B cell (primary cell): Measurements from ENCODE around the gene SEMA7A. TPM values are rescaled to one million over a fixed set of nuclear protein-coding genes. Genes with fewer than 3 reads are reported as not detected.

Experiments
- ATAC-seq: fragments of 200-7000 bp; cut with Tn5 transposase; one replicate; pipeline ENCODE4 v1.10.0; 2021; ENCODE audit warnings: low read depth, mild to moderate bottlenecking, moderate number of reproducible peaks, moderate library complexity
- CTCF ChIA-PET: fragments of 350-600 bp; sonication (Branson Sonifier 250); formaldehyde crosslinking; loops from one replicate; lab custom pipeline; 2021; ENCODE audit warnings: antibody characterized with exemption, inconsistent platforms; lab: Charles Lee
- POLR2A ChIA-PET: fragments of 350-600 bp; sonication (Branson Sonifier 250); formaldehyde crosslinking; loops from one replicate; lab custom pipeline; 2021; ENCODE audit warnings: antibody characterized with exemption; lab: Charles Lee
- DNase-seq: peaks from one replicate; pipeline ENCODE4 v3.0.0; 2013
- H2AFZ ChIP-seq: 2 replicates; pipeline ENCODE4 v1.6.1; 2012; ENCODE audit warnings: mild to moderate bottlenecking, low read depth, low read length; ENCODE audit not compliant: insufficient read depth, poor library complexity, severe bottlenecking
- H3K27ac ChIP-seq, 2 donors: 1 replicate in 1 of 2; 2 replicates in 1 of 2; pipeline ENCODE4 v1.5.1; 2012 to 2013; ENCODE audit warnings: low read length in 2 of 2, mild to moderate bottlenecking in 2 of 2, moderate library complexity in 1 of 2
- H3K27me3 ChIP-seq, 4 experiments: fragments of 200-600 bp in 1 of 4; sonication (generic) in 1 of 4; replicated peaks in 1 of 4; 1 replicate in 2 of 4; 2 replicates in 2 of 4; pipeline versions ENCODE4 v1.6.1 to v1.7.0; 2013 to 2016; ENCODE audit warnings: low read length in 3 of 4, mild to moderate bottlenecking in 2 of 4, mixed read lengths in 1 of 4, moderate library complexity in 1 of 4; ENCODE audit not compliant: insufficient read depth in 4 of 4, control insufficient read depth in 3 of 4; ENCODE audit errors: control extremely low read depth in 1 of 4
- H3K36me3 ChIP-seq, 2 experiments: replicated peaks in 1 of 2; 1 replicate in 1 of 2; 2 replicates in 1 of 2; pipeline versions ENCODE4 v1.6.1 to v1.7.1; 2013; ENCODE audit warnings: low read length in 1 of 2; ENCODE audit not compliant: insufficient read depth in 2 of 2, control insufficient read depth in 1 of 2; ENCODE audit errors: control extremely low read depth in 1 of 2, extremely low read depth in 1 of 2
- H3K4me1 ChIP-seq, 2 donors: fragments of 200-600 bp in 1 of 2; sonication (generic) in 1 of 2; 1 replicate in 1 of 2; 2 replicates in 1 of 2; pipeline versions ENCODE4 v1.5.1 to v1.6.1; 2013 to 2017; ENCODE audit warnings: low read length in 2 of 2; ENCODE audit not compliant: control insufficient read depth in 2 of 2, insufficient read depth in 2 of 2
- H3K4me2 ChIP-seq: replicated peaks from 2 replicates; pipeline ENCODE3; 2012; ENCODE audit warnings: mild to moderate bottlenecking, low read depth, low read length; ENCODE audit not compliant: poor library complexity, severe bottlenecking
- H3K4me3 ChIP-seq, 5 experiments: fragments of 200-600 bp in 1 of 5; sonication (generic) in 1 of 5; 1 replicate in 3 of 5; 2 replicates in 2 of 5; pipeline versions ENCODE4 v1.5.1 to v1.7.0; 2011 to 2016; ENCODE audit warnings: low read length in 4 of 5, mild to moderate bottlenecking in 4 of 5, low read depth in 2 of 5, control low read depth in 1 of 5, moderate library complexity in 1 of 5; ENCODE audit not compliant: insufficient read depth in 1 of 5; ENCODE audit errors: control extremely low read depth in 1 of 5, extremely low read depth in 1 of 5
- H3K79me2 ChIP-seq: fragments of 200-600 bp; sonication (generic); one replicate; pipeline ENCODE4 v1.6.0; 2016; ENCODE audit warnings: low read length; ENCODE audit not compliant: control insufficient read depth, insufficient read depth
- H3K9ac ChIP-seq: fragments of 200-600 bp; sonication (generic); 2 replicates; pipeline ENCODE4 v1.6.1; 2017; ENCODE audit warnings: mild to moderate bottlenecking, low read length, moderate library complexity
- H3K9me3 ChIP-seq, 3 donors: one replicate each; pipeline versions ENCODE4 v1.6.1 to v1.7.1; 2013; ENCODE audit warnings: low read length in 2 of 3; ENCODE audit not compliant: control insufficient read depth in 2 of 3, insufficient read depth in 1 of 3; ENCODE audit errors: control extremely low read depth in 1 of 3
- H4K20me1 ChIP-seq: 2 replicates; pipeline ENCODE4 v1.6.0; 2012; ENCODE audit warnings: mild to moderate bottlenecking, low read length; ENCODE audit not compliant: insufficient read depth, control insufficient read depth, poor library complexity, severe bottlenecking
- H3K27ac Mint-ChIP-seq: one replicate; pipeline ENCODE4 v1.8.0; 2021; ENCODE audit warnings: mixed read lengths
- H3K27me3 Mint-ChIP-seq: one replicate; pipeline ENCODE4 v1.8.0; 2021; ENCODE audit warnings: mixed read lengths
- H3K4me1 Mint-ChIP-seq: one replicate; pipeline ENCODE4 v1.8.0; 2021; ENCODE audit warnings: mixed read lengths
- H3K4me3 Mint-ChIP-seq: one replicate; pipeline ENCODE4 v1.8.0; 2021; ENCODE audit warnings: mixed read lengths
- H3K9me3 Mint-ChIP-seq: one replicate; pipeline ENCODE4 v1.8.0; 2022; ENCODE audit warnings: mixed read lengths; ENCODE audit not compliant: insufficient read depth
- EZH2 ChIP-seq: IDR thresholded peaks from 2 replicates; pipeline ENCODE4 v1.6.1; 2012; ENCODE audit warnings: borderline replicate concordance, low read depth, mild to moderate bottlenecking, moderate library complexity, low read length; ENCODE audit not compliant: insufficient read depth, poor library complexity, severe bottlenecking
- WGBS: methylation state at CpG from one replicate; pipeline ENCODE4 v1.1.5; 2013; ENCODE audit warnings: missing lambda C conversion rate; ENCODE audit not compliant: insufficient coverage; 5-methylcytosine and 5-hydroxymethylcytosine counted together
- intact Hi-C: fragments of 100-400 bp; cut with micrococcal nuclease; formaldehyde crosslinking; loops from one replicate; pipeline ENCODE4 v1.10.0; 2022
- polyA plus RNA-seq: library from polyadenylated mRNA; depleted of rRNA; stranded (reverse); fragments of >200 nt; gene quantifications from 2 replicates; pipeline ENCODE4 v1.2.3, GENCODE V29; 2012
- total RNA-seq, 2 donors: library from RNA; stranded (reverse); fragments of 120-200 nt in 1 of 2; gene quantifications; 1 replicate in 1 of 2; 2 replicates in 1 of 2; pipeline versions ENCODE4 v1.2.3 to v1.2.4, GENCODE V29; 2013 to 2022
- TF ChIP-seq, protein P1 (sequence below): fragments of 200-600 bp; IDR thresholded peaks from one replicate; pipeline ENCODE4 v1.8.0; 2022; ENCODE audit warnings: antibody characterized with exemption, mild to moderate bottlenecking

Gene SEMA7A
- total and polyA plus RNA-seq, 2 donors (not counting 1 experiment from before 2014, with no cell fraction given), result 42.0 to 44.2 TPM

DNA sequence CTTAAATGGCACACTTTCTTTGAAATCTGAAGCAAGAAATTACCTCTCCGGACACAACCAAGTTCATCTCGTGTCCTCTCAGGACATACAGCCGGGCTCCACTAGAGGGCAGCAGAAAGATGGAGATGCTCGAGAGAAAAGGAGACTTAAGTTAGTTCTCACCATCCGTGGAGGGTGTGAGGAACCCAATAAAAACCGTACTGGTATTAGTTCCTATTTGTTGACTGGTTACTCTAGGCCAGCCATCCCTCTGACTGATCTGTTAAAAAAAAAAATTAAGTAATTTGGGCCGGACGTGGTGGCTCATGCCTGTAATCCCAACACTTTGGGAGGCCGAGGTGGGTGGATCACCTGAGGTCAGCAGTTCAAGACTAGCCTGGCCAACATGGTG, 58.5 kb downstream of the SEMA7A start:
- H3K79me2 ChIP-seq, result no peaks in the 10 kb centered on the region
- peak overlapping the region; percentile 60 for H3K4me3 Mint-ChIP-seq
- H3K36me3 ChIP-seq, result no peaks in the 10 kb centered on the region
- intact Hi-C loops, result loop anchor here (1.0 to 10.0 kb wide), 2 partner anchors 63 to 1360 kb away; no protein-coding TSS in a partner anchor
- H4K20me1 ChIP-seq, result no peaks in the 10 kb centered on the region
- H3K27ac Mint-ChIP-seq, result peak overlapping the region; percentile 29
- 29% methylated on average over 6 of the region's 9 CpGs for WGBS
- H3K4me1 ChIP-seq, result peaks cover 13 to 22% of the 10 kb centered on the region in 2 donors
- H2AFZ ChIP-seq, result no peak overlapping the region
- H3K4me3 ChIP-seq, result no peak overlapping the region
- H3K27me3 Mint-ChIP-seq, result peaks cover 7% of the 10 kb centered on the region
- no peak overlapping the region for H3K9ac ChIP-seq
- ChIA-PET POLR2A (no interaction called here), CTCF (interaction anchor here (0.9 to 23.1 kb wide), 20 partner anchors 10 to 526 kb away, joined by 3 to 855 read pairs (median 8); partner anchors contain the start of genes ARID3B, SEMA7A and UBL7)
- H3K4me1 Mint-ChIP-seq, result peaks cover 20% of the 10 kb centered on the region
- no peak overlapping the region for H3K27ac ChIP-seq
- no peak for TF ChIP-seq EZH2
- TF ChIP-seq, protein P1, sequence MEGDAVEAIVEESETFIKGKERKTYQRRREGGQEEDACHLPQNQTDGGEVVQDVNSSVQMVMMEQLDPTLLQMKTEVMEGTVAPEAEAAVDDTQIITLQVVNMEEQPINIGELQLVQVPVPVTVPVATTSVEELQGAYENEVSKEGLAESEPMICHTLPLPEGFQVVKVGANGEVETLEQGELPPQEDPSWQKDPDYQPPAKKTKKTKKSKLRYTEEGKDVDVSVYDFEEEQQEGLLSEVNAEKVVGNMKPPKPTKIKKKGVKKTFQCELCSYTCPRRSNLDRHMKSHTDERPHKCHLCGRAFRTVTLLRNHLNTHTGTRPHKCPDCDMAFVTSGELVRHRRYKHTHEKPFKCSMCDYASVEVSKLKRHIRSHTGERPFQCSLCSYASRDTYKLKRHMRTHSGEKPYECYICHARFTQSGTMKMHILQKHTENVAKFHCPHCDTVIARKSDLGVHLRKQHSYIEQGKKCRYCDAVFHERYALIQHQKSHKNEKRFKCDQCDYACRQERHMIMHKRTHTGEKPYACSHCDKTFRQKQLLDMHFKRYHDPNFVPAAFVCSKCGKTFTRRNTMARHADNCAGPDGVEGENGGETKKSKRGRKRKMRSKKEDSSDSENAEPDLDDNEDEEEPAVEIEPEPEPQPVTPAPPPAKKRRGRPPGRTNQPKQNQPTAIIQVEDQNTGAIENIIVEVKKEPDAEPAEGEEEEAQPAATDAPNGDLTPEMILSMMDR, result peak; percentile 79
- H3K4me2 ChIP-seq, result peak overlapping the region; percentile 97
- no peaks in the 10 kb centered on the region for H3K9me3 Mint-ChIP-seq
- ATAC-seq (peak; percentile 31), DNase-seq (peak; percentile 89)
- no peaks in the 10 kb centered on the region for H3K27me3 ChIP-seq
- no peaks in the 10 kb centered on the region for H3K9me3 ChIP-seq

DNA sequence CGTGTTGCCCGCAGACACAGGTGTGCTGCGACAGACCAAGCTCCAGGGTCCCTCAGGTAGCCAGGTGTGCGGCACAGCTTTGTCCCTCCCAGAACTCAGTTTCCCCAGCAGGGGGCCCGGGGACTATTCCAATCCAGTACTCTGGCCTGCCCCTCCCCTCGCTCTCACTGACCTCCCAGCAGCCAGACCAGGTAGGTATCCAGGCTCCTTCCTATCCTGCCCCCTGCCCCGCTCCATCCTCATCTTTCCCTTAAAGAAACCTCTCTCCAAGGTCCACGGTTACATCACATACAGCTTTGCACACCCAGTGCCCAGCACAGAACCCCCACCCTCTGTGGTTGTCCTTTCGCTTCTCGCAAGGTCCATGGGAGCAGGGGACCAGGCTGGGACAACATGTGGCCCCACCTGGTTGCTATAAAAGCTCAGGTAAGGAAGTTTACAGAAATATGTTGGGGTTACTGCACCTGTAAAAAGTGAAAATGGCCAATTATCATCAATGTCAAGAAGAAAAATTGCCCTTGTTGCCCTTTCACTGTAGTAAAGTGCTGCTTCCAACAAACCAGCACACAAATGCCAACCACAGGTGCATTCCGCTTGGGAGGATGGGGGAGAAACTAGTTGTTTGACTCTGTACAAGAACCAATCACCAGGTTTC, 59.0 kb downstream of the SEMA7A start:
- no peaks in the 10 kb centered on the region for H3K79me2 ChIP-seq
- DNase-seq (no peak), ATAC-seq (no peak)
- CTCF ChIA-PET, result interaction anchor here (0.7 to 23.1 kb wide), 21 partner anchors 7 to 527 kb away, joined by 3 to 855 read pairs (median 7); partner anchors contain the start of genes ARID3B, SEMA7A and UBL7
- Mint-ChIP-seq H3K27ac (peak overlapping the region; percentile 72), H3K9me3 (no peaks in the 10 kb centered on the region), H3K4me3 (peak overlapping the region; percentile 60), H3K4me1 (peaks cover 20% of the 10 kb centered on the region), H3K27me3 (peaks cover 11% of the 10 kb centered on the region)
- 23% methylated on average over 11 of the region's 11 CpGs for WGBS
- H3K27me3 ChIP-seq, result no peaks in the 10 kb centered on the region
- intact Hi-C loops, result loop anchor here (1.0 to 10.0 kb wide), 8 partner anchors 8 to 1360 kb away; partner anchors contain the start of genes RPP25 and UBL7
- peak overlapping the region; percentile 81 for H3K9ac ChIP-seq
- H3K9me3 ChIP-seq, result no peaks in the 10 kb centered on the region
- TF ChIP-seq, protein P1, result no peak
- no peak for TF ChIP-seq EZH2
- peaks cover 13 to 22% of the 10 kb centered on the region in 2 donors for H3K4me1 ChIP-seq
- no peaks in the 10 kb centered on the region for H3K36me3 ChIP-seq
- POLR2A ChIA-PET, result interaction anchor here (0.5 to 1.1 kb wide), 2 partner anchors 362 to 413 kb away, joined by 3 to 13 read pairs; no protein-coding TSS in a partner anchor
- H4K20me1 ChIP-seq, result no peaks in the 10 kb centered on the region
- H2AFZ ChIP-seq, result no peak overlapping the region
- peak overlapping the region; percentile 97 for H3K4me2 ChIP-seq
- no peak overlapping the region for H3K27ac ChIP-seq
- peak overlapping the region in 4 of 5 experiments; percentile 76 to 80 (median 78) for H3K4me3 ChIP-seq
